ENCODE data around the gene NBEAL1.

Gene NBEAL1

GRCh38 chr2:203019142-203019541 is 4.5 kb downstream of the NBEAL1 start:
- Histone ChIP-seq H4K91ac (ENCODE audit: low read depth, low read length) (no peak overlapping the region), H3K79me1 (ENCODE audit: low read length) (peaks cover 6% of the 10 kb centered on the region), H2AK5ac (ENCODE audit: low read length) (no peak overlapping the region), H3K18ac (ENCODE audit: low read length) (no peak overlapping the region), H3K27me3 (ENCODE audit: insufficient read depth, low read length) (no peaks in the 10 kb centered on the region), H3K4me1 (ENCODE audit: control insufficient read depth in 1 of 2, insufficient read depth in 2 of 2, low read length in 2 of 2) (peaks cover 0 to 4% of the 10 kb centered on the region in 2 experiments), H4K12ac (ENCODE audit: low read depth, low read length) (no peak overlapping the region), H3K23ac (ENCODE audit: low read length) (no peak overlapping the region), H4K8ac (ENCODE audit: low read depth, low read length) (no peak overlapping the region), H2BK12ac (ENCODE audit: low read length) (no peak overlapping the region), H3K27ac (ENCODE audit: low read depth, low read length) (no peak overlapping the region), H3K4me3 (ENCODE audit: low read depth, low read length) (no peak overlapping the region), H3K36me3 (ENCODE audit: control insufficient read depth in 1 of 2, insufficient read depth in 2 of 2, low read length in 2 of 2) (peaks cover 0 to 2% of the 10 kb centered on the region in 2 experiments), H3K4me2 (ENCODE audit: low read length) (no peak overlapping the region), H2AFZ (ENCODE audit: insufficient read depth, low read length, poor library complexity) (no peak overlapping the region), H2BK5ac (ENCODE audit: low read depth, low read length, poor library complexity) (no peak overlapping the region), H3K9ac (ENCODE audit: low read length) (no peak overlapping the region), H2BK120ac (ENCODE audit: insufficient read depth, low read length, poor library complexity) (no peak overlapping the region), H3K9me3 (ENCODE audit: insufficient read depth, low read depth, low read length) (no peaks in the 10 kb centered on the region), H3K14ac (ENCODE audit: low read length) (no peak overlapping the region), H3K79me2 (ENCODE audit: control insufficient read depth, insufficient read depth, low read length, poor library complexity) (peaks cover 4% of the 10 kb centered on the region), H3K4ac (ENCODE audit: low read depth, low read length) (no peak overlapping the region)
- WGBS (ENCODE audit: extremely low coverage, insufficient coverage, insufficient read length) = no CpG with 5 or more reads among the region's 2 CpGs
- DNase-seq = no peak

GRCh38 chr2:203021991-203022390 is 7.3 kb downstream of the NBEAL1 start:
- no peak overlapping the region for H3K4ac ChIP-seq (ENCODE audit: low read depth, low read length)
- no peaks in the 10 kb centered on the region for H3K4me1 ChIP-seq (ENCODE audit: control insufficient read depth in 1 of 2, insufficient read depth in 2 of 2, low read length in 2 of 2)
- no peak overlapping the region for H3K4me3 ChIP-seq (ENCODE audit: low read depth, low read length)
- H3K36me3 ChIP-seq (ENCODE audit: control insufficient read depth in 1 of 2, insufficient read depth in 2 of 2, low read length in 2 of 2) = peaks cover 0 to 2% of the 10 kb centered on the region in 2 experiments
- no peak overlapping the region for H3K9ac ChIP-seq (ENCODE audit: low read length)
- H2BK5ac ChIP-seq (ENCODE audit: low read depth, low read length, poor library complexity) = no peak overlapping the region
- no peak overlapping the region for H3K18ac ChIP-seq (ENCODE audit: low read length)
- no peak overlapping the region for H4K91ac ChIP-seq (ENCODE audit: low read depth, low read length)
- no peak overlapping the region for H2BK12ac ChIP-seq (ENCODE audit: low read length)
- no peak overlapping the region for H3K23ac ChIP-seq (ENCODE audit: low read length)
- no peaks in the 10 kb centered on the region for H3K27me3 ChIP-seq (ENCODE audit: insufficient read depth, low read length)
- H3K14ac ChIP-seq (ENCODE audit: low read length) = no peak overlapping the region
- no peak overlapping the region for H2AFZ ChIP-seq (ENCODE audit: insufficient read depth, low read length, poor library complexity)
- no peaks in the 10 kb centered on the region for H3K79me1 ChIP-seq (ENCODE audit: low read length)
- no peaks in the 10 kb centered on the region for H3K79me2 ChIP-seq (ENCODE audit: control insufficient read depth, insufficient read depth, low read length, poor library complexity)
- DNase-seq = no peak
- WGBS (ENCODE audit: extremely low coverage, insufficient coverage, insufficient read length) = no CpG with 5 or more reads among the region's 4 CpGs
- no peak overlapping the region for H2AK5ac ChIP-seq (ENCODE audit: low read length)
- H4K12ac ChIP-seq (ENCODE audit: low read depth, low read length) = no peak overlapping the region
- H3K4me2 ChIP-seq (ENCODE audit: low read length) = no peak overlapping the region
- no peak overlapping the region for H2BK120ac ChIP-seq (ENCODE audit: insufficient read depth, low read length, poor library complexity)
- no peaks in the 10 kb centered on the region for H3K9me3 ChIP-seq (ENCODE audit: insufficient read depth, low read depth, low read length)
- H3K27ac ChIP-seq (ENCODE audit: low read depth, low read length) = no peak overlapping the region
- H4K8ac ChIP-seq (ENCODE audit: low read depth, low read length) = no peak overlapping the region

- no peak overlapping the region for H3K14ac ChIP-seq (ENCODE audit: low read length)
- no peak overlapping the region for H2BK5ac ChIP-seq (ENCODE audit: low read depth, low read length, poor library complexity)
Measured at GRCh38 chr2:203022751-203023150, 8.1 kb downstream of the NBEAL1 start.

GRCh38 chr2:203025592-203025991 is 10.9 kb downstream of the NBEAL1 start:
- no peak overlapping the region for H3K4me3 ChIP-seq (ENCODE audit: low read depth, low read length)
- no peaks in the 10 kb centered on the region for H3K36me3 ChIP-seq (ENCODE audit: control insufficient read depth in 1 of 2, insufficient read depth in 2 of 2, low read length in 2 of 2)
- H3K18ac ChIP-seq (ENCODE audit: low read length) = no peak overlapping the region
- no peak overlapping the region for H3K27ac ChIP-seq (ENCODE audit: low read depth, low read length)
- H3K4me2 ChIP-seq (ENCODE audit: low read length) = no peak overlapping the region
- H4K12ac ChIP-seq (ENCODE audit: low read depth, low read length) = no peak overlapping the region
- no peak overlapping the region for H2BK5ac ChIP-seq (ENCODE audit: low read depth, low read length, poor library complexity)
- H3K9ac ChIP-seq (ENCODE audit: low read length) = no peak overlapping the region
- no peak overlapping the region for H2BK120ac ChIP-seq (ENCODE audit: insufficient read depth, low read length, poor library complexity)
- no peak overlapping the region for H3K4ac ChIP-seq (ENCODE audit: low read depth, low read length)
- H3K79me1 ChIP-seq (ENCODE audit: low read length) = no peaks in the 10 kb centered on the region
- no peak overlapping the region for H3K14ac ChIP-seq (ENCODE audit: low read length)
- no peaks in the 10 kb centered on the region for H3K27me3 ChIP-seq (ENCODE audit: insufficient read depth, low read length)
- DNase-seq = peak in 1 of 2 donors; percentile 55
- H4K8ac ChIP-seq (ENCODE audit: low read depth, low read length) = no peak overlapping the region
- no peak overlapping the region for H4K91ac ChIP-seq (ENCODE audit: low read depth, low read length)
- H2AK5ac ChIP-seq (ENCODE audit: low read length) = no peak overlapping the region
- H3K79me2 ChIP-seq (ENCODE audit: control insufficient read depth, insufficient read depth, low read length, poor library complexity) = no peaks in the 10 kb centered on the region
- H2AFZ ChIP-seq (ENCODE audit: insufficient read depth, low read length, poor library complexity) = no peak overlapping the region
- H2BK12ac ChIP-seq (ENCODE audit: low read length) = no peak overlapping the region
- H3K4me1 ChIP-seq (ENCODE audit: control insufficient read depth in 1 of 2, insufficient read depth in 2 of 2, low read length in 2 of 2) = no peaks in the 10 kb centered on the region
- no peak overlapping the region for H3K23ac ChIP-seq (ENCODE audit: low read length)
- no peaks in the 10 kb centered on the region for H3K9me3 ChIP-seq (ENCODE audit: insufficient read depth, low read depth, low read length)

More at GRCh38 chr2:203022751-203023150, 8.1 kb downstream of the NBEAL1 start:
- H3K4ac ChIP-seq (ENCODE audit: low read depth, low read length) = no peak overlapping the region
- H3K79me1 ChIP-seq (ENCODE audit: low read length) = no peaks in the 10 kb centered on the region
- H4K8ac ChIP-seq (ENCODE audit: low read depth, low read length) = no peak overlapping the region
- H3K9ac ChIP-seq (ENCODE audit: low read length) = no peak overlapping the region
- H3K36me3 ChIP-seq (ENCODE audit: control insufficient read depth in 1 of 2, insufficient read depth in 2 of 2, low read length in 2 of 2) = peaks cover 0 to 2% of the 10 kb centered on the region in 2 experiments
- H3K18ac ChIP-seq (ENCODE audit: low read length) = no peak overlapping the region
- no peak overlapping the region for H4K91ac ChIP-seq (ENCODE audit: low read depth, low read length)
- no peak overlapping the region for H2AFZ ChIP-seq (ENCODE audit: insufficient read depth, low read length, poor library complexity)
- no peak for DNase-seq
- H3K23ac ChIP-seq (ENCODE audit: low read length) = no peak overlapping the region
- H3K4me3 ChIP-seq (ENCODE audit: low read depth, low read length) = no peak overlapping the region
- H3K4me1 ChIP-seq (ENCODE audit: control insufficient read depth in 1 of 2, insufficient read depth in 2 of 2, low read length in 2 of 2) = no peaks in the 10 kb centered on the region
- no CpG with 5 or more reads among the region's 1 CpG for WGBS (ENCODE audit: extremely low coverage, insufficient coverage, insufficient read length)
- H2BK12ac ChIP-seq (ENCODE audit: low read length) = no peak overlapping the region
- no peak overlapping the region for H3K27ac ChIP-seq (ENCODE audit: low read depth, low read length)
- H3K79me2 ChIP-seq (ENCODE audit: control insufficient read depth, insufficient read depth, low read length, poor library complexity) = no peaks in the 10 kb centered on the region
- no peak overlapping the region for H4K12ac ChIP-seq (ENCODE audit: low read depth, low read length)
- no peak overlapping the region for H3K4me2 ChIP-seq (ENCODE audit: low read length)
- H2AK5ac ChIP-seq (ENCODE audit: low read length) = no peak overlapping the region
- H2BK120ac ChIP-seq (ENCODE audit: insufficient read depth, low read length, poor library complexity) = no peak overlapping the region
- H3K27me3 ChIP-seq (ENCODE audit: insufficient read depth, low read length) = no peaks in the 10 kb centered on the region
- H3K9me3 ChIP-seq (ENCODE audit: insufficient read depth, low read depth, low read length) = no peaks in the 10 kb centered on the region
